ENCODE measurements around the gene MCCD1.
A peak's percentile ranks its signal among the peaks of the same experiment; 100 is the strongest.

The MCCD1 gene

GRCh38 chr6:31513456-31514165, 15.2 kb upstream of the MCCD1 start:
- DNase-seq (ENCODE audit: low read depth): no peak

- DNase-seq (ENCODE audit: low read depth): no peak
Observed at GRCh38 chr6:31521835-31522234, 6.9 kb upstream of the MCCD1 start.

DNA sequence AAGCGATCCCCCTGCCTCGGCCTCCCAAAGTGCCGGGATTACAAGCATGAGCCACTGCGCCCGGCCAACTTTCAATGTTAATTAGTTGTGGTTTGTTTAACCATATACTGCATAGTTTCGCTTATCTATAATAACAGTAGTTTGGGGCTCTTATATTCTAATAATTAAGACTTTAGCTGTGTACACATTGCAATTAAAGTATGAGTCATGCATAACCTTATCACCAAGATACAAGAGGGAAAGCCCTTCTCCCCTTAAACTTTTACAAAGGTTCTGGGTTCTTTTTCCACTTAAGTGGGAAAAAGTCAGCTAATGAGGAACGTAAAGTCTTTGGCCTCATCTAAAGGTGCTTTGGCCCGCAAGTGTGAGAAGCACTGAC, 3.2 kb upstream of the MCCD1 start:
- DNase-seq (ENCODE audit: low read depth): no peak

GRCh38 chr6:31525932-31526591, 2.7 kb upstream of the MCCD1 start:
- no peak for DNase-seq (ENCODE audit: low read depth)

DNA sequence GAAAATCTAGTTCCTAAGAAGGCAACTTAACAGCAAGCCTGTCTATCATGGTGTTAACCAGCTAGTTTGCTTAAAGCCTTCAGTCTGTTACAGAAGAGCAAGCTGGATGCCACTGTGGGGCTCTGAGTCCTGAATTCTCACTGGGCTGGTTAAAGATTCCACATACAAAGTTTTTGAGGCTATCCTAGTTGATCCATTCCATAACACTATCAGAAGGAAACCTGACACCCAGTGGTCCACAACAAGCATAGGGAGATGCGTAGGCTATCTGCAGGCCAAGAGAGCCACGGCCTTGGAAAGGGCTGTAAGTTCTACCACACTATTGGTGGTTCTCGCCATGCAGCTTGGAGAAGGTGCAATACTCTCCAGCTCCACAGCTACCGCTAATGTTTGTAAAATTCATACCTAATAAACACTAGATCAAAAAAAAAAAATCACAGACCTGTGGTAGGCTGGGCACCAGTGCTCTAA, 420 bp upstream of the MCCD1 start:
- no peak for DNase-seq (ENCODE audit: low read depth)

- no peak for DNase-seq (ENCODE audit: low read depth)
Observed at GRCh38 chr6:31529329-31530150, 778 bp downstream of the MCCD1 start.

DNA sequence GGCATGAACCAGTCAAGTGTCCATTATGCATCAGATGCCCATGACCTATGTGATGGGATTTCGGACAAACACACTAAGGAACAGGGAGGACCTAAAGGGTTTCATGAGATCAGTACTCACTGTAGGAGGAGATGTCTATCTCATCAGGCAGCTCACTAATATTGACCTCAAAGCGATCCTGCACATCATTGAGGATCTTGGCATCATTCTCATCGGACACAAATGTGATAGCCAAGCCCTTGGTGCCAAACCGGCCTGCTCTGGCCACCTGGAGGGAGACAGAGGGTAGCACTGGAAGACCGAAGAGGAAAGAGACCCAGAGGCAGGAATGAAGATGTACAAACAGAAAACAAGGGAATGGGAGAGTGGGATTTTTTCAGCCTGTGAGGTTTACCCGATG, 1.9 kb downstream of the MCCD1 start:
- DNase-seq (ENCODE audit: low read depth): no peak

GRCh38 chr6:31531162-31531561, 2.4 kb downstream of the MCCD1 start:
- DNase-seq (ENCODE audit: low read depth): no peak

- DNase-seq (ENCODE audit: low read depth): no peak
Observed at GRCh38 chr6:31531771-31532643, 3.2 kb downstream of the MCCD1 start.

DNA sequence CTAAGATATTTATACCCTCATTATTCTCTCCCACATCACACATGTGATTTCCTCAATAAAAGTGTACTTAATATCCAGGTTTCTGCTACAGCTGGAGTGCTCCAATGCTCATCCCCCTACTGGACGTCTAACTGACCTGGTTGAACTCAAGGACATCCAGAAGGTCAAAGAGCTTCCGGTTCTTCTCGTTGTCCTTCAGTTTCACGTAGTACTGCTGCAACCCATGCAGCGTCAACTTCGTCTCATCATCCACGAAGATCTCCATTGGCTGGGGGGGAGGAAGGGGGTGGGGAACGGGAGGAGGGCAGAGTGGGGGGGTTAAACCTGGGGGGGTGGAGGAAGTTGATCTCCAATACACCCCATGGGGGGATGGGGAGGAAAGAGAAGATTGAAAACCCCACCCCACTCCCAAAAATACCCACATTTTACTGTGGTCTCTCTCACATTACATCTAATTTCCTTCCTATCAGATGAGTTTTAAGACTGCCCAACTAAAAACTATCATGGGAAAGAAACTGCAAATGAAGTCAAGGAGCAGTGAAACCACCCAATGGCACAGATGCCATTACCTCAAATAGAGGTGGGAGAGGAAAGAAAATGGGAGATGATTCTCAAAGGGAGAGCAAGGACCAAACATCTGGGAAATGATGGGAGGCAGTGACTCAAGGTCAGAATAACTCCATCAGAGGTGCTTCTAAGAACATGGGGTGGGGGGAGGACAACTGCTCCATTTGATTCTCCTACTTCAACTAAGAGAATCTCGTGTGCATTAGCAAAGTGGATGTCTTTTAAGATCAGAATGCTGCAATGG, 4.1 kb downstream of the MCCD1 start:
- DNase-seq (ENCODE audit: low read depth): no peak

DNA sequence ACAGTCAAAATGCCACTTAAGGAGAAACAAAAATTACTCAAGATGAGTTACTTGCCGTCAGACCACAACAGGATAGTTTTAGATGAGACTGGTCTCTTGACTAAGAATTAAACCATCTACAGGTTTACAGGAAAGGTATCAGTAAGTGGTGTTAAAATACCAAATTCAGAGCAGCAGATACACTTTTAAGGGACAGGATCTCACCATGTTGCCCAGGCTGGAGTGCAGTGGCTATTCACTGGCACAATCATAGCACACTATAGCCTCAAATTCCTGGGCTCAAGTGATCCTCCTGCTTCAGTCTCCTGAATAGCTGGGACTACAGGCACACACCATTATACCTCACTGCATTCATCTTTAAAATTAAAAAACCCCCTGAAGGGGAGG, 4.7 kb downstream of the MCCD1 start:
- DNase-seq (ENCODE audit: low read depth): no peak

- DNase-seq (ENCODE audit: low read depth): no peak
Observed at GRCh38 chr6:31534011-31534410, 5.2 kb downstream of the MCCD1 start.

- no peak for DNase-seq (ENCODE audit: low read depth)
Observed at GRCh38 chr6:31534521-31535040, 5.8 kb downstream of the MCCD1 start.

- DNase-seq (ENCODE audit: low read depth): no peak
Observed at GRCh38 chr6:31535538-31536324, 7.0 kb downstream of the MCCD1 start.

DNA sequence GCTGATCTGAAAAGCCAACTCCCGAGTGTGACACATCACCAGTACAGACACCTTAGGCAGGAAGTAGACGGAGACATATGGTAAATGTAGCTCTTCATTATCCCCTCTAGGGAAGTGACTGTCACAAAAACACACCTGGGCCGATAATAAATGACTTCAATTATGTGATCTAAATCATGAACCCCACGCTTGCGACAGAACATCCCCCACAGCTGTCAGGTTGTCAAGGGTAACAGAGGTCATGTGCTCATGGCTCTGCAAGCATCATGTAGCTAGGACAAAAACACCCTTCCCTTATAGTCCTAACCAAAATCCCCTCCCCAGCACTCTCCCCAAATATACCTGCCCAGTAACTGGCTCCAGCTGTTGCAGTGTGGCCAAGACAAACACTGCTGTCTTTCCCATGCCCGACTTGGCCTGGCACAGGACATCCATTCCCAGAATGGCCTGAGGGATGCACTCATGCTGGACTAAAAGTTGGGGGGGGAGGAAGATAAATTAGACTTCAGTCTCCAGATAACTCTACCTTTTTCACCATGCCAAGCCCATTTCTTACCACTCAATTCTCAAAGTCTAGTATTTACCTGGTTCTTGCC, 10.1 kb downstream of the MCCD1 start:
- no peak for DNase-seq (ENCODE audit: low read depth)

DNA sequence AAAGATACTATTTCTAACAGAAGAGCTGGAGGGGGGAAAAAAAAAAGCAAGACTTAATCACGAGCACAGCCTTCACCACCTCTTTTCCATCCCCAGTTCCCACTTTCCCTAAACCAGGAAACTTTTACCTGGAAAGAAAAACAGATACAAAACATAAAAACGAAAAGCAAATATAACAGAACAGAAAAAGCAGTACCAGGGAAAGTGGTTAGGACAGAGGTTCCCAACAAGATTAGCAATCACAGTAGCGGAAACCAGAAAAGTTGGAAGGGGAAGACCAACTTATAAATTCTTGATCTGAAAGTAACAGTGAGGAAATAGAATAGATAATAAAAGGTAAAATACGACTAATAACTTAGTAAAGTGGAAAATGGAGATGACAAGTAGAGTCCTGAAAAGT, 11.9 kb downstream of the MCCD1 start:
- no peak for DNase-seq (ENCODE audit: low read depth)

DNA sequence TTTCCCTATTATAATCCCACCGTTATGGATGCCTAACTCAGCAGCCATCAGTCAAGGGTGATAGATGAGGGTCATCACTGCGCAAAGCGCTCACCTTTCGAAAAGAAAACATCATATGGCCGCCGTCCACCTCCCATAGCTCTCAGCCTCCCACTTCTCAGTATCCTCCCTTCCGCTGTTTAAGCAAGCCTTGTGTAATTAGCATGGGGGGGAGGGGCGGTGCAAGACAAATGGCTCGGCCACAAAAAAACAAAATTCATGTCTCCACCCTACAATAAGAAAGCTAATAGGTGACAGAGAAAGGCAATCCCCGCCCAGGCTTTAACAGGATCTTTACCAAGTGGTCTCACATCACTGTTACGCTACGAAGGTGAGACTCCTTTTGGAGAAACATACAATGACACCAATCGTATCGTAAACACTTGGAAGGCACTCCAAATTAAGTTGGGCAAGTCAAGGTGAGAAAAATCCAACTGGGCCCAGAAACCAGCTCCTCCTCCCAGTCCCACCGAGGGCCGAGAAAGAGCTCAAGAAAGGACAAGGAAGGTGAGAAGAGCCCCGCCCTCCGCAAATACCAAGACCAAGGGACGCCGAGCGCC, 12.4 kb downstream of the MCCD1 start:
- DNase-seq (ENCODE audit: low read depth): peak; percentile 41

- DNase-seq (ENCODE audit: low read depth): peak; percentile 93
Observed at GRCh38 chr6:31541658-31542521, 13.1 kb downstream of the MCCD1 start, which contains the start of gene DDX39B. Gene DDX39B, minus strand, starts transcription at chr6:31542003. Its CDS starts 1,471 bp downstream, at chr6:31540532.

All from stimulated activated CD8-positive, alpha-beta memory T cell treated with anti-CD3 and anti-CD28 coated beads, Interleukin-12 subunit alpha, Interleukin-12 subunit beta, amount 100 ng/mL, for 1 hour (primary cell).